Esophagus muscularis mucosa (tissue), 3 donors: Measurements from ENCODE around the gene DNAJA1.

ENCODE experiments used
- EP300 ChIP-seq: sonication (generic); formaldehyde crosslinking; IDR thresholded peaks from one replicate; pipeline ENCODE4 v1.6.1; 2017; ENCODE audit warnings: antibody characterized with exemption
- POLR2A ChIP-seq: fragments of 450-650 bp; IDR thresholded peaks from one replicate; pipeline ENCODE4 v1.6.1; 2017; ENCODE audit warnings: antibody characterized with exemption, moderate library complexity, mild to moderate bottlenecking, low read depth
- POLR2AphosphoS5 ChIP-seq, 2 donors: sonication (generic); formaldehyde crosslinking; IDR thresholded peaks; one replicate each; pipeline ENCODE4 v1.6.1; 2017; ENCODE audit warnings: antibody characterized with exemption in 2 of 2

- TF ChIP-seq POLR2A, result no peak
- TF ChIP-seq EP300, result no peak
- no peak for TF ChIP-seq POLR2AphosphoS5 (IDR thresholded peaks at IDR 0.05)
Observed at GRCh38 chr9:32989660-32990059, 35.4 kb upstream of the DNAJA1 start.
